Hepatocyte (in vitro differentiated cells): ENCODE data around the gene DSPP.

Experiments used
- EZH2 ChIP-seq: fragments of 200-600 bp; sonication (generic); IDR thresholded peaks from 2 replicates; pipeline ENCODE4 v1.6.1; 2016; ENCODE audit warnings: antibody characterized with exemption, mild to moderate bottlenecking, borderline replicate concordance
- EZH2phosphoT487 ChIP-seq: fragments of 200-600 bp; sonication (generic); IDR thresholded peaks from one replicate; pipeline ENCODE4 v1.6.1; 2018; ENCODE audit warnings: antibody characterized with exemption, mild to moderate bottlenecking, low read depth, moderate library complexity; ENCODE audit not compliant: unreplicated experiment, severe bottlenecking
- TF ChIP-seq, protein P1 (sequence below): fragments of 200-600 bp; sonication (generic); IDR thresholded peaks from 2 replicates; pipeline ENCODE4 v1.5.1; 2016; ENCODE audit warnings: antibody characterized with exemption, mild to moderate bottlenecking; ENCODE audit not compliant: poor library complexity

DNA sequence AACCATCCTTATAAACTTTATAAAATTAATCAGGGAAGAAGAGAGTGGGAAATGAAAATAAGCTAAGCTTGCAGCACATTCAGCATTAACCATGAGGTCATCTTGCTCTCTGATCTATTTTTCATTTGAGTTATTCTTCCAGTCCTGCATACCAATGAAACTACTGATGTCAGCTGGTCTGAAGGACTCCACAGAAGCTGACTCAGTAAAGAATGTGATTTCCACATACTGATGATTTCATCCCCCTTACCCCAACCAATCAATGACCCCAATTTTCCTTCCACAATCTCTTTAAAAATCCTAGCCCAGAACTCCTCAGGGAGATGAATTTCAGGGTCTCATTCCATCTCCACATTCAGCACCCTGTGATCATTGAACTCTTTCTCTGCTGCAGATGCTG, 18.8 kb upstream of the DSPP start:
- TF ChIP-seq, protein P1, sequence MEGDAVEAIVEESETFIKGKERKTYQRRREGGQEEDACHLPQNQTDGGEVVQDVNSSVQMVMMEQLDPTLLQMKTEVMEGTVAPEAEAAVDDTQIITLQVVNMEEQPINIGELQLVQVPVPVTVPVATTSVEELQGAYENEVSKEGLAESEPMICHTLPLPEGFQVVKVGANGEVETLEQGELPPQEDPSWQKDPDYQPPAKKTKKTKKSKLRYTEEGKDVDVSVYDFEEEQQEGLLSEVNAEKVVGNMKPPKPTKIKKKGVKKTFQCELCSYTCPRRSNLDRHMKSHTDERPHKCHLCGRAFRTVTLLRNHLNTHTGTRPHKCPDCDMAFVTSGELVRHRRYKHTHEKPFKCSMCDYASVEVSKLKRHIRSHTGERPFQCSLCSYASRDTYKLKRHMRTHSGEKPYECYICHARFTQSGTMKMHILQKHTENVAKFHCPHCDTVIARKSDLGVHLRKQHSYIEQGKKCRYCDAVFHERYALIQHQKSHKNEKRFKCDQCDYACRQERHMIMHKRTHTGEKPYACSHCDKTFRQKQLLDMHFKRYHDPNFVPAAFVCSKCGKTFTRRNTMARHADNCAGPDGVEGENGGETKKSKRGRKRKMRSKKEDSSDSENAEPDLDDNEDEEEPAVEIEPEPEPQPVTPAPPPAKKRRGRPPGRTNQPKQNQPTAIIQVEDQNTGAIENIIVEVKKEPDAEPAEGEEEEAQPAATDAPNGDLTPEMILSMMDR: no peak
- TF ChIP-seq EZH2 (no peak), EZH2phosphoT487 (no peak)
